ENCODE measurements around the gene TMEM59L. TPM values are rescaled to one million over a fixed set of nuclear protein-coding genes. Genes with fewer than 3 reads are reported as not detected.
A peak's percentile ranks its signal among the peaks of the same experiment; 100 is the strongest.

The TMEM59L gene
- total RNA-seq, 1 donor from 2014 or later: 1.8 TPM

DNA sequence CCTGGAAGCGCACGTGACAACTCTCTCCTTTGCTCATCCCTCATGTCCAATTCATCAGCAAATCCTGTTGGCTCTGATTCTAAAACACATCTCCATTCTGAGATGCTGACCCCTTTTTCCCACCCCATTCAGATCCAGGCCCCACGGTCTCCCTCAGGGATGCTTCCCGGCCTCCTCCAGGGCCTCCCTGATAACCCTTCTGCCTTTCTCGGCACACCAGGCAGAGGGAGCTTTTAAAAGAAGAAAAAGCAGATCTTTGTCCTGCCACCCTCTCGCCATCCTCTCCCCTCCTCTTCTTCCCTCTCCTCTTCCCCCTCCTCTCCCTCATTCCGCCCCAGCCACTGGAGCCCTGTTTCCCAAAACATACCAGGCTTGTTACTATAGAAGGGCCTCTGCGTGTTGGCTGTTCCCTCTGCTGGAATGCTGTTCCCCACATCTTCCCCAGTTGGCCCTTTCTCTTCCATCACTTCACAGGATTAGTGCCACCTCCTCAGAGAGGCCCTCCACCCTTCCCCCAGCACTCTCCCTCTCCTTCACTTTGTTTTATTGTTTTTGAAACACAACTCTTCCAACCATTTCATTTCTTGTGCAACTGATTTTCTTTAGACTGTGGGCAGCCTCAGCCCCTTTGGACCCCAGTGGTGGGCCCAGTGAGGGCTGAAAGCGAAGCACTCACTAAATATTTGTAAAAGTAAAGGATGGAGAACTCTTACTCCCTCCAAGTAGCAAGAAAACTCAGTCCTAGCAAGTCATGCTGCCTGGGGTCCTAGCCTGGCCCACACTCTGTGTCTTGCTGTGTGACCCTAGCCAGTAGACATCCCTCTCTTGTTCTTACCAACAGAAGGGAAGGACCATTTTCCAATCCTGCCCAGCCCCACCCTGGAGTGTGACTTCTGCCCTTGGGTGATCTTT lies 3.6 kb upstream of the TMEM59L start:
- no peak for DNase-seq

DNA sequence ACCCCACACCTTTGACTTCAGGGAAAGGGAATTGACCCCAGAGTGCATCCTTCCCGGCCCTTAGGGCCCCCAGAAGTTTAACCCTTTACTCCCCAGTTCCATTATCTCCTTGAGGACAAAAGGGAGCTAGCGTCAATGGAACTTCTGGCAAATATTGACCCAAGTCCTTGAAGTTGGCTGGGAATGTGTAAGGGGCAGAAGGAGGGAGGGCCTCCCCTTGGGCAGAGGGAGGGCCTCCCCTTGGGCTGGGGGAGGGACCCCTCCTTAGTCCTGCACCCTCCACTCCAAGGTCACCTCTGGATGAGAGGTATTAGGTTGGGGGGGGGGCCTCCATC lies 3.0 kb upstream of the TMEM59L start:
- no peak for DNase-seq

DNA sequence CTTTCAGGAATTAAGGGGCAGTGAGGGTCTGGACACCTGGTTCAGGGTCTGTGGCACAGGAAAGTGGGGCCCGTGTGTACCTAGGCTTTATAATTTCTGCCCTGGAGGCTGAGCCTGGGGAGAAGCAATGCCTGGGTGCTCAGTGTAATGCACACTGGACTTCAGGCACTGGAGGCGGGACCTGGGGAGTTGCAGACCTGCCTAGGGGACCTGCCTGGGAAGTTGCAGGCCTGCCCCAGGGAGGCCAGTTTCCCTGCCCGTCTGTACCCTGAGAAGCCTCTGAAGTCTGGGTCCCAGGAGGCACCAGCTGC lies 2.5 kb upstream of the TMEM59L start:
- DNase-seq: no peak

DNA sequence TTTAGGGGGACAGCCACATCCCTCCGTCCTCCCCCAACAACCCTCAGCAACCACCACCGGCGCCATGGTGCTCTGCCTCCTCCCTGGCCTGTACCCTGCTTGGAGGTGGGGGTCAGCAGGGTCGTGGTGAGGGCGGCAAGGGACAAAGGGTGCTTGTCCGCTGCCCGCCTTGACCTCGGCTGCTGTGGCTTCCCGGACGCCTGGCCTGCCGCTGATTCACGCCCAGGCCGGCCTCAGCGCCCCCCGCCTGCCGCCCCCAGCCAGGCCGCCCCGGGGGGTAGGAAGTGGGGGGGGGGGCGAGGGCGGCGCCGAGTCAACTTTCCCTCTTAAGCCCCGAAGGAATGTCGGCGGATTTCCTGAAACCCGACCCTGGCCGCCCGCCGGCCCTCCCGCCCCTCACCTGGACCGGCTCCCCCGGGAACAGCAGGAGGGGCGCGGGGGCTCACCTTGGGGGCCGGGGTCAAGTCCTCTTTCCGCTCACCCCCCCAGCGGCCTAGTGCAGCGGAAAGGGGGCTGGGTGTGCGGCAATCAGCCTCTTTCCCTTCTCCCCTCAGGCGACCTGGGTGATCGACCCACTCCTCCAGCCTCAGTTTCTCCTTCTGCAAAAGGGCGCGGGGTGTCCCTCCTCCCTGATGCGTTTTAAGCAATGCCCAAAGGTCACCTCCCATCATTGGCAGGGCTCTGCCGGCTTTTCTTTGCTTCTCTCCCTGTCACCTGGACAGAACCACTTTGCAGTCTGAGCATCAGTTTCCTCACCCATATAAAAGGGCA lies 1.9 kb upstream of the TMEM59L start:
- no peak for DNase-seq

DNA sequence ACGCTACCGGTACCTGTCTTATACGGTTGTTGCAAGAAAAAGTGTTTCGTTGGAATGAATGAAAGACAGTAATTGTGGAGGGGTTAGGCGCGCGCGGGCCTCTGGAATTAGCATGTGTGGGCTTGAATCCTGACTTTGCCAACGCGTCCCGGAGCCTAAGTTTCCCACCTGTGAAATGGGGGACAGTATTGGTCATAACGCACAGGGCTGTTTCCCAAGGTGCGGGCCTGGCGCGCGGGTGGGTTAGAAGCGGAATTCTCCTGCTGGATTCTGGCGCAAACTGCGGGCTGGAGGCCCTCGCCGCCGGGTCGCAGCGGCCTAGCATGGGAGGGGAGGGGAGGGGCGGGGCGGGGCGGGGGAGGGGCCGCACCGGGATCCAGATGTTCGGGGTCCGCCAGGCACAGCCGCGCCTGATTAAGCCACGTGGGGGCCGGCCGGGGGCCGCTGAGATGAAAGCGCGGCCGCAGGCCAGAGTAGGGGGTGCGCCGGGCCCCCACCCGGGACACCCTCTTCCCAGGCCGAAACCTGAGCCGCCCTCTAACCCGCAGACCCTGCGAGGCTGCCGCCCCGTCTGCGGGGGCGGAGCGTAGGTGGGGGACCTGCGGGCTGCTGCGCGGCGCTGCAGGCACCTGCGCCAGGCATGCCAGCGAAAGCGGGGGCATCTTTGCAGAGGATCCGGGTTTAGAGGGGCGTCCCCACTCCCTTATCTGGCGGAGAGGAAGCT lies 1.2 kb upstream of the TMEM59L start:
- DNase-seq: no peak

DNA sequence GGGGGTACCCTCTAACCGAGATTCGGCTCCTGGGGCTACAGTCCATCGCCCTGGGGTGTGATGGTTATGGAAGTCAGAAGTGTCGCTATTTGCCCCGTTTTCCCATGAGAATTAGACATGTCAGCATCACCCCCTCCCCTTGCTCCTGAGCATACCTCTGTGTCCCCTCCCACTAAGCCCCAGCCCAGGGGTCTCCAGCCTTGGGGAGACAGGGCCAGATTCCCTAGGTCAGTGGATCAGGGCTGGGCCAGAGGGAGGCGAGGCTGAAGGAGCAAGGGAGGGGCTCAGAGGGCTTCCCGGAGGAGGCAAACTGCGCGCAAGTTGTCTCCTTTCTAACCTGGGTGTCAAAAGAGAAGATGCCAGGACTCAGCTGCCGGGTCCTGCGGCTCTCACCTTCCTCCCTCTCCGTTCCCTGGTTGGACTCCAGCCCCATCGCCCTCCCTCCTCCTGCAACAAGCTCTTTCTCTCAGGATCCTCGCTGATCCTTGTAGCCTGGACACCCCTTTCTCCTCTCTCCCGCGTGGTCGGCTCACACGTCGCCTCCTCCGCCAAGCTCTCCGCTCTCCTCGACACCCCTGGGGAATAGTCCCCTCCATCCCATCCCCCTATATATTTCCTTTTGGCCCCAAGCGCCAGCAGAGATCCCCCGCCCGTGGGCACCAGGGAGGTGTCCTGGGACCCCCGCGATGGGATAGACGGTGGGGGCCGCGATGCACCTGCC lies 459 bp upstream of the TMEM59L start:
- no peak for DNase-seq

DNA sequence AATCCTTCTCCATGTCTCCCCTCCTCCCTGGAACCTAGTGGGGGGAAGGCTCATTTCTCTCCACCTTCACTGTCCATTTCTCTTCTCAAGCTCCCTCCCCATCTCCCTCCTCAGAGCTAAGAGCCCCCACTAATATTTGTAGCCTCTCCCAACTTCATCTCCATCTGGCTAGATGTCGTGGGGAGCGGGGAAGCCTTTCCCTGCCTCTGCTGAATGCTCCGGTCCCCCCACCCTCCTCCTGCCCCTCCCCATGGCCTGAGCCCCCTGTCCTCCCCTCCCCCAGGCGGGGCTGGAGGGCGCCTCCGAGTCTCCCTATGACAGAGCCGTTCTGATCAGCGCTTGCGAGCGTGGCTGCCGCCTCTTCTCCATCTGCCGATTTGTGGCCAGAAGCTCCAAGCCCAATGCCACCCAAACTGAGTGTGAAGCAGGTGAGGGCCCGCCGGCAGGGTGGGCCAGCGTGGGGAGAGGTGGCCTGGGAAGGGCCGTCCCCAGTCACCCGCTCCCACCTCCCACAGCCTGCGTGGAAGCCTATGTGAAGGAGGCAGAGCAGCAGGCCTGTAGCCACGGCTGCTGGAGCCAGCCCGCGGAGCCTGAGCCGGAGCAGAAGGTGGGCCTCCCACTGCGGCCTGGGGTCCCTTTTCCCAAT lies 1.0 kb downstream of the TMEM59L start:
- no peak for DNase-seq

DNA sequence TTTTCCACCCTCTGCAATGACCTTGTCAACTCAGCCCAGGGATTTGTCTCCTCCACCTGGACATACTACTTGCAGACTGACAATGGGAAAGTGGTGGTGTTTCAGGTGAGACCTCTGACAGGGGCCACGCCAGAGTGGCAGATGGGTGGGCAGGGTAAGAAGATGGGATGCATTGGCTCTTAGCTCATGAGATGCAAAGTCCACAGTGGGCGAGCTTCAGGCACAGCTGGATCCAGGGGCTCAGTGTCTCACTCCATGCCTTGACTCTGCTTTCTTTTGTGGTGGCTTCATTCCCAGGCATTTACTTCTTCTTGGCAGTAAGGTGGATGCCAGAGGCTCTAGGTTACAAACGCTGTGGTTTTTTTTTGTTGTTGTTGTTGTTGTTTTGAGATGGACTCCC lies 3.4 kb downstream of the TMEM59L start:
- DNase-seq: no peak

DNA sequence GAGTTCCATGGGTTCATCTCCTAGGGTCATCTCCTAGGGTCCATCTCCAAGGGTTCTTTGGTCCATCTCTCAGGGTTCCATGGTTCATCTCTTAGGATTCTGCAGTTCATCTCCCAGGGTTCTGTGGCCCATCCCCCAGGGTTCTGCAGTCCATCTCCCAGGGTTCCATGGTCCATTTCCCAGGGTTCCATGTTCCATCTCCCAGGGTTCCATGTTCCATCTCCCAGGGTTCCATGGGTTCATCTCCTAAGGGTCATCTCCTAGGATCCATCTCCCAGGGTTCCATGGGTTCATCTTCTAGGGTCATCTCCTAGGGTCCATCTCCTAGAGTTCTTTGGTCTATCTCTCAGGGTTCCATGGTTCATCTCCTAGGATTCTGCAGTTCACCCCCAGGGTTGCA lies 4.9 kb downstream of the TMEM59L start:
- no peak for DNase-seq

DNA sequence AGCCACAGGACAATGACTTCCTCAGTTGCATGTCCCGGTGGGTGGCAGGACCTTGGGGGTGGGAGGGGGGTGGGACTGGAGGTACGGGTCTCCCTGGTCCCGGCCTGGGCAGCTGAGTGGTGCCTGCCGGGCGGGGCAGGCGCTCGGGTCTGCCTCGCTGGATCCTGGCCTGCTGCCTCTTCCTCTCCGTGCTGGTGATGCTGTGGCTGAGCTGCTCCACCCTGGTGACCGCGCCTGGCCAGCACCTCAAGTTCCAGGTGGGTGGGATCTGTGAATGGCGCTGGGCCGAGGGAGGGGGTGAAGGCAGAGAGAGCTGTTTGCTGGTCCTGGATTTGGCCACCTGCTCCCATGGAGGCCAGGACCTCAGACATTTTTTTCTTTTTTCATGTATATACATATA lies 5.6 kb downstream of the TMEM59L start:
- DNase-seq: no peak

DNA sequence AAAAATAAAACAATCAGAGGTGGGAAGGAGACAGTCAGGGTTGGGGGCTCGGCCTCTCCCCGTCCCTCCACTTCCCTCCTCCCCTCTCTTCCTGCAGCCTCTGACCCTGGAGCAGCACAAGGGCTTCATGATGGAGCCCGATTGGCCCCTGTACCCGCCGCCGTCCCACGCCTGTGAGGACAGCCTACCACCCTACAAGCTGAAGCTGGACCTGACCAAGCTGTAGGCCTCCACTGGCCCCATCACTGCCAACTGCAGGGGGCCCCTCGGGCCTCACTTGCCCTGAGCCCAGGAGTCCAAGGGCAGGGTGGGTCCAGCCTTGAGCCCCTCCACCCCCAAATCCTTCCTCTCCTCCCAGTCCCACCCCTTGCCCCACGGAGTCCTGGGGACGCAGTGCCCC lies 7.6 kb downstream of the TMEM59L start:
- no peak for DNase-seq

DNA sequence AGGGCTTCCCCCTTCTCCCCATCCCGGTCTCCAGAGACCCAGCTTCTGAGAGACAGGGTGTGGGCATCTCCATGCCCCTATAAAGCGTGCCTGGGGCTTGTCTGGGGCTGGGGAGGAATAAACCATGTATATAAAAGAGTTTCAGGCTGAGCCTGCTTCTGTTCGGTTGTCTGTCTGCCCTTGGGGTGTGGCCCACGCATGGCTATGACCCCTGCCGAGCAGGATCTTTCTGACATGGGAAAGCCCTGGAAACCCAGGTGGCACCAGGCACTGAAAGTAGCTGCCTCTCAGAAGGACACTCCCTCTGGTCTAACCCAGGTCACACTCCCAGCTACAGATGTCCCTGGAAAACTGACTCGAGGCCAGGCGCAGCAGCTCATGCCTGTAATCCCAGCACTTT lies 8.2 kb downstream of the TMEM59L start:
- DNase-seq: no peak

DNA sequence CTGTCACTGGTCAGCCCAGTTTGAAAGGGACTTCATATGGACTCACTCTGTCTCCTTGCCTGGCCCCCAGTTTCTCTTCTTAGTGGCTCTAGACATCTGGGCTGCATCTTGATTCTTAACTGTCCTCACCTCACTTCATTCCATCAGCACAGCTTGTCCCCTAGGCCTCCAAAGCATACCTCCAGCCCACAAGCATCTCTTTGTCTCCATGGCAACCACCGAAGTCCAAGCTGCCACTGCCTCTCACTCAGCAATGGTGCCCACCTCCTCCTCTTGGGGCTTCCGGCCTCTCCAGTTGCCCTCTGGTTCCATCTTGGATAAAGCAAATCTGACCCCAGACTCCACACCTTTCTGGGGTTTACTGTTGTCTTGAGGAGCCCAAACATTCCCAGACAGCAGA lies 14.2 kb downstream of the TMEM59L start:
- DNase-seq: no peak

DNA sequence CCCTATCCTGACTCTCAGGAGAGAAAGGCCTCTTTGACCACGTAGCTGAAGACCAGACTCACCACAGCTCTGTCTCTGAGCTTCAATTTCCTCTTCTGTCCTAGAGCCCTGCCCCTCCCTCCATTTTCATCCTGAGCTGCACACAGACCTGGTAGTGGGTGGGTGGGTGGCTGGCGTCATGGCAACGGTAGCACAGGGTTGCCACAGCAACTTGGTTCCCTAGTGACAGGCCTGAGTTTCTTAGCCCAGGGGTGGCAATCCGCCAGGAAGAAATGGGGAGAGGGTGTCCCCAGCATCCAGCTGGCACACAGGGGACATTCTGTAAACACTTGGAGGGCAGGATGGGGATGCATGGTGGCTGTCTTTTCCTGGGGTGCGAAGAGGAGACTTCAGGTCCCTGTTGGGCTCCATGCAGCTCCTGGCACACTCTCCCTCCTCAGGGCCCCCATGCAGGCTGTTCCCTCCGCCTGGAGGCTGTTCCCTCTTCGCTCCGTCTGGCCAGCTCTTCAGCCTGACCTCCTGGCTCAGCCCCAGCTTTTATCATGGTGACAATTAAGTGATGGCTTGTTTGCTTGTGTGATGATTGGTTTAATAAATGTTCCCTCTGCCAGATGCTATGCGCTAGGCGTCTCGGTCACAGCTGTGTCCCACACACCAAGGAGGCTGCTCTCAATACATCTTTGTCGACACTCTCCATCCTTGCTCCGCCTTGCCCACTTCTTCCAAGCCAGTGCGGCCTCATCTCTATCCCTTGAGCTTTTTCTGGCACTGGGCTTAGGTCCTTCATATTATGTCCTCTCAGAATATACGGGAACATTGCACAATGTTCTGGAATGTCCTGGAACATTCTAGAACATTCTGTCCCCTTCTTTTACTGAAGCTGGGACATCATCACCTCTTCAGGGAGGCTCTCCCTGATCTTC lies 16.8 kb downstream of the TMEM59L start:
- peak; percentile 37 for DNase-seq

DNA sequence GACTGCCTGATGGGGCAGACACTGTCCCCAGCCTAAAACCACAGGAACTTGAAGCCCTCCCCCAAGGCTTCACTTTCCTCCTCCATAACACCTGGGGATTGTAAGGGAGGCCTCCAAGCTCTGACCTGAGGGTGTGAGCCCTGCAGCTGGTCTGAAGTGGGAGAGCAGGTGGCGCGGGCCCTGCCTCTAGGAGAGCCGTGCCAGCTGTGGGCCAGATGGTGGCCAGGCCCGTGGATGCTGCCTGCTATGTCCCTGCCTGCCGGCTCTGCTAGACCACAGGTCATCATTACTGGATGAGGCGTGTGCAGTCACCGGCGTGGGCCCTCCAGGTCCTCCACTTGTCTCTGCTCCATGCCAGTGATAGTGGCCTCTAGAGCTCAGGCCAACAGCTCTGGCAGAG lies 20.7 kb downstream of the TMEM59L start:
- no peak for DNase-seq

DNA sequence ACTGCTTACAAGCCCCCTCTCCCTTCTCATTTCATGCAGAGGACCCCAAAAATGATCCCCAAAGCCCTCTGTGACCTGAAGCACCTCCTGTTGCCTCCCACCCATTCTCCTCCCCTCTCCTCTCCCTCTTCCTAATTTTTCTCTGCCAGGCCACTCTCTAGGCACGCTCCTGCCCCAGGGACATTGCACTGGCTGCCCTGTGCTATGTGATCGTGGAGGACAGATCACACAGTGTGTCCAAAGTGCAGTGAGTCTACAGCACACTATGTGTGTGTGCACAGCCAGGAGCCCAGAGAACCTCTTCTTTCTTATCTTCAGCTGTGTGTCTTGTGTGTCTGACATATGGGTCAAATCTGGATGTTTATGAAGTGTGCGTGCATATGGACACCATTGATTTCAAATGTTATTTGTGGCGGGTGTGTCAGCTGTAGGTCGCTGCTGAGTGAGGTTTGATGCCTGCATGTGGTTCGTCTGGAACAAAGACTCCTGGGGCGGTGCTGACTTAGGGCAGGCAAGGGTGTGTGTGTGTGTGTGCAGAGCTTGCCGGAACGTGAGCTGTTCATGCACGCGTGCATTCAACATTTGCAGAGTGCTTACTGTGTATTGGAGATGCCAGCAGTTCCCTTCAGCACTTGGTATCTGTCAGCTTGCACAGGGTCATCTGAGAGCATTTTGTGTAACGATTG lies 22.1 kb downstream of the TMEM59L start:
- peak; percentile 58 for DNase-seq

DNA sequence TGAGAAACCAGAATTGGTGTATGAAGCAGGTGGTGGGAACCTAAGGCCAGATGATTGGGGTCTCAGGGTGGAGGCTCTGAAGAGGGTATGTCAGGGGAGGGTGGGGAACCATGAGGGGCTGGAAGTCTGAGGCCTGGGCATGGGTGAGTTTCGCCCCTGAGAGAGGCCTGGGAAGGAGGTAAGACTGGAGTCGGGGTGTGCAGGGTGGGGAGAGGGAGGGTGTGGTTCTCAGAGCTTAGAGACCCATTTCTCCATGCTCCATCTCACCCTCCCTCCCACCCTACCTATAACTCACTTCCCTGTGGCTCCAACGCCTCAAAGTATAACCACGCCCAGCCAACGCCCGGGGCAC lies 23.1 kb downstream of the TMEM59L start:
- DNase-seq: no peak

DNA sequence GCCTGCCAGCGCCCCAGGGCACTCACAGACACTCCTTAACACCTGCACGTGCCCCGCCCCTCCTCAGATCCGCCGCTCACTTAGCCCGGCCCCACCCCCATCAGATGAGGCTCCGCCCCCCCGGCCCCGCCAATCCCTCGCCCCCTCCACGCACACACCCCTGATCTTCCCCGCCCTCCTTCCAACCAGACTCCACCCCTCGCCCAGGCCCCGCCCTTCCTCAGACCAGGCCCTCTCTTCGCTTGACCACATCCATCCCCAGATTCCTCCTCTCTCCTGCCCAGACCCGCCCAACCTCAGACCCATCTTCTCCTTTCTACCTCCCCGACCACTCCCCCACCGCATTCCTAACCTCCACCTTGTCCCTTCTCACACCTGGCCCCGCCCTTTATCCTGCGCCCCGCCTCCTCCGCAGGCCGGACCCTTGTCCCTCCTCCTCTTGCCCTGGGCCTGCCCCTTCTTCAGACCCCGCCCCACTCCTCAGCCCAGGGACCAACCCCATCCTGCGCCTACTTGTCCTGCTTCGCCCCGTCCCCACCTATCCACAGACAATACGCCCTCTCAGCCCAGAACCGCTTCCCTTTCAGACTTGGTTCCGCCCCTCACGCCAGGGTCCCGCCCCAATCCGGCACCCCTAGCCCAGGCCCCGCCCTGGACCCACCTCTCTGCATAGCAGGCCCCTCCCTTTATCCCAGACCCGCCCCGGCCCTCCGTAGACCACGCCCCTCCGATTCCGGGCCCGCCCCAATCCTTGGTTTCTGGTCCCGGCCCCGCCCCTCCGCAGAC lies 23.7 kb downstream of the TMEM59L start:
- DNase-seq: peak; percentile 80

DNA sequence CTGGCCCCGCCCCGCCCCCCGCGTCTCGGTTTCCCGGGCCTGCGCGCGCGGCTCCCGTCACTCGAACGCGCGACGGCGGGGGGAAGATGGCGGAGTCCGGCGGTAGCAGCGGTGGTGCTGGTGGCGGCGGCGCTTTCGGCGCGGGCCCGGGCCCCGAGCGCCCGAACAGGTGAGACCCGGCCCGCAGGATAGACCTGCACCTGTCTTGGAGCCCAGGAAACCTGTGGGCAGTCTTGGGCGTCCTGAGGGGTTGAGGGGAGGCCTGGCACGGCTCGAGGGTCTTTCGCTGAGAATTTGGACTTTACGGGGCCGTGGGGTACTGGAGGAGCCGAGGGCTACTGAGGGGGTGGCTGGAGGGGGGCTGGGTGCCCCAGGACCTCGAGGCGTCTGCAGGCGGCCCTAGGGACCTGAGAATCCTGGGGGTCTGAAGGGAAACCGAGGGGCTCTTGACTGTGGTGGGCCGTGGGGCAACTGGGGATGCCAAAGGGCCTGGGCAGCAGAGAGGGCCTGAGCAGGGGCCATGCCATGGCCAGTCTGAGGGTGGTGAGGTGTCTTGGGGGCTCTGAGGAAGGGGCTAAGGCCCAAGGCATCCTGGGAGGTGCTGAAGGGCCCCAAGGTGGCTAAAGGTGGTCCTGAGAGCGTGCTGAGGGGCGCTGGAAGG lies 24.4 kb downstream of the TMEM59L start, which contains the start of gene KLHL26:
Gene KLHL26 (plus strand): TSS at position 60 of the 661 bp plus-strand sequence. CDS start 27 bp downstream, at position 87.
- DNase-seq: no peak
